B cell (primary cell): ENCODE measurements around the gene CPM. TPM values are rescaled to one million over a fixed set of nuclear protein-coding genes. Genes with fewer than 3 reads are reported as not detected.

Source experiments
- ATAC-seq: fragments of 200-7000 bp; cut with Tn5 transposase; one replicate; pipeline ENCODE4 v1.10.0; 2021; ENCODE audit warnings: low read depth, mild to moderate bottlenecking, moderate number of reproducible peaks, moderate library complexity
- CTCF ChIA-PET: fragments of 350-600 bp; sonication (Branson Sonifier 250); formaldehyde crosslinking; loops from one replicate; lab custom pipeline; 2021; ENCODE audit warnings: antibody characterized with exemption, inconsistent platforms; lab: Charles Lee
- POLR2A ChIA-PET: fragments of 350-600 bp; sonication (Branson Sonifier 250); formaldehyde crosslinking; loops from one replicate; lab custom pipeline; 2021; ENCODE audit warnings: antibody characterized with exemption; lab: Charles Lee
- DNase-seq: peaks from one replicate; pipeline ENCODE4 v3.0.0; 2013
- H2AFZ ChIP-seq: 2 replicates; pipeline ENCODE4 v1.6.1; 2012; ENCODE audit warnings: mild to moderate bottlenecking, low read depth, low read length; ENCODE audit not compliant: insufficient read depth, poor library complexity, severe bottlenecking
- H3K27ac ChIP-seq, 2 donors: 1 replicate in 1 of 2; 2 replicates in 1 of 2; pipeline ENCODE4 v1.5.1; 2012 to 2013; ENCODE audit warnings: low read length in 2 of 2, mild to moderate bottlenecking in 2 of 2, moderate library complexity in 1 of 2
- H3K27me3 ChIP-seq, 4 experiments: fragments of 200-600 bp in 1 of 4; sonication (generic) in 1 of 4; replicated peaks in 1 of 4; 1 replicate in 2 of 4; 2 replicates in 2 of 4; pipeline versions ENCODE4 v1.6.1 to v1.7.0; 2013 to 2016; ENCODE audit warnings: low read length in 3 of 4, mild to moderate bottlenecking in 2 of 4, mixed read lengths in 1 of 4, moderate library complexity in 1 of 4; ENCODE audit not compliant: insufficient read depth in 4 of 4, control insufficient read depth in 3 of 4; ENCODE audit errors: control extremely low read depth in 1 of 4
- H3K36me3 ChIP-seq, 2 experiments: replicated peaks in 1 of 2; 1 replicate in 1 of 2; 2 replicates in 1 of 2; pipeline versions ENCODE4 v1.6.1 to v1.7.1; 2013; ENCODE audit warnings: low read length in 1 of 2; ENCODE audit not compliant: insufficient read depth in 2 of 2, control insufficient read depth in 1 of 2; ENCODE audit errors: control extremely low read depth in 1 of 2, extremely low read depth in 1 of 2
- H3K4me1 ChIP-seq, 2 donors: fragments of 200-600 bp in 1 of 2; sonication (generic) in 1 of 2; 1 replicate in 1 of 2; 2 replicates in 1 of 2; pipeline versions ENCODE4 v1.5.1 to v1.6.1; 2013 to 2017; ENCODE audit warnings: low read length in 2 of 2; ENCODE audit not compliant: control insufficient read depth in 2 of 2, insufficient read depth in 2 of 2
- H3K4me2 ChIP-seq: replicated peaks from 2 replicates; pipeline ENCODE3; 2012; ENCODE audit warnings: mild to moderate bottlenecking, low read depth, low read length; ENCODE audit not compliant: poor library complexity, severe bottlenecking
- H3K4me3 ChIP-seq, 5 experiments: fragments of 200-600 bp in 1 of 5; sonication (generic) in 1 of 5; 1 replicate in 3 of 5; 2 replicates in 2 of 5; pipeline versions ENCODE4 v1.5.1 to v1.7.0; 2011 to 2016; ENCODE audit warnings: low read length in 4 of 5, mild to moderate bottlenecking in 4 of 5, low read depth in 2 of 5, control low read depth in 1 of 5, moderate library complexity in 1 of 5; ENCODE audit not compliant: insufficient read depth in 1 of 5; ENCODE audit errors: control extremely low read depth in 1 of 5, extremely low read depth in 1 of 5
- H3K79me2 ChIP-seq: fragments of 200-600 bp; sonication (generic); one replicate; pipeline ENCODE4 v1.6.0; 2016; ENCODE audit warnings: low read length; ENCODE audit not compliant: control insufficient read depth, insufficient read depth
- H3K9ac ChIP-seq: fragments of 200-600 bp; sonication (generic); 2 replicates; pipeline ENCODE4 v1.6.1; 2017; ENCODE audit warnings: mild to moderate bottlenecking, low read length, moderate library complexity
- H3K9me3 ChIP-seq, 3 donors: one replicate each; pipeline versions ENCODE4 v1.6.1 to v1.7.1; 2013; ENCODE audit warnings: low read length in 2 of 3; ENCODE audit not compliant: control insufficient read depth in 2 of 3, insufficient read depth in 1 of 3; ENCODE audit errors: control extremely low read depth in 1 of 3
- H4K20me1 ChIP-seq: 2 replicates; pipeline ENCODE4 v1.6.0; 2012; ENCODE audit warnings: mild to moderate bottlenecking, low read length; ENCODE audit not compliant: insufficient read depth, control insufficient read depth, poor library complexity, severe bottlenecking
- H3K27ac Mint-ChIP-seq: one replicate; pipeline ENCODE4 v1.8.0; 2021; ENCODE audit warnings: mixed read lengths
- H3K27me3 Mint-ChIP-seq: one replicate; pipeline ENCODE4 v1.8.0; 2021; ENCODE audit warnings: mixed read lengths
- H3K4me1 Mint-ChIP-seq: one replicate; pipeline ENCODE4 v1.8.0; 2021; ENCODE audit warnings: mixed read lengths
- H3K4me3 Mint-ChIP-seq: one replicate; pipeline ENCODE4 v1.8.0; 2021; ENCODE audit warnings: mixed read lengths
- H3K9me3 Mint-ChIP-seq: one replicate; pipeline ENCODE4 v1.8.0; 2022; ENCODE audit warnings: mixed read lengths; ENCODE audit not compliant: insufficient read depth
- EZH2 ChIP-seq: IDR thresholded peaks from 2 replicates; pipeline ENCODE4 v1.6.1; 2012; ENCODE audit warnings: borderline replicate concordance, low read depth, mild to moderate bottlenecking, moderate library complexity, low read length; ENCODE audit not compliant: insufficient read depth, poor library complexity, severe bottlenecking
- WGBS: methylation state at CpG from one replicate; pipeline ENCODE4 v1.1.5; 2013; ENCODE audit warnings: missing lambda C conversion rate; ENCODE audit not compliant: insufficient coverage; 5-methylcytosine and 5-hydroxymethylcytosine counted together
- intact Hi-C: fragments of 100-400 bp; cut with micrococcal nuclease; formaldehyde crosslinking; loops from one replicate; pipeline ENCODE4 v1.10.0; 2022
- polyA plus RNA-seq: library from polyadenylated mRNA; depleted of rRNA; stranded (reverse); fragments of >200 nt; gene quantifications from 2 replicates; pipeline ENCODE4 v1.2.3, GENCODE V29; 2012
- total RNA-seq, 2 donors: library from RNA; stranded (reverse); fragments of 120-200 nt in 1 of 2; gene quantifications; 1 replicate in 1 of 2; 2 replicates in 1 of 2; pipeline versions ENCODE4 v1.2.3 to v1.2.4, GENCODE V29; 2013 to 2022
- TF ChIP-seq, protein P1 (sequence below): fragments of 200-600 bp; IDR thresholded peaks from one replicate; pipeline ENCODE4 v1.8.0; 2022; ENCODE audit warnings: antibody characterized with exemption, mild to moderate bottlenecking

Gene CPM
- total and polyA plus RNA-seq, 2 donors (not counting 1 experiment from before 2014, with no cell fraction given), result 1.2 to 5.0 TPM

DNA sequence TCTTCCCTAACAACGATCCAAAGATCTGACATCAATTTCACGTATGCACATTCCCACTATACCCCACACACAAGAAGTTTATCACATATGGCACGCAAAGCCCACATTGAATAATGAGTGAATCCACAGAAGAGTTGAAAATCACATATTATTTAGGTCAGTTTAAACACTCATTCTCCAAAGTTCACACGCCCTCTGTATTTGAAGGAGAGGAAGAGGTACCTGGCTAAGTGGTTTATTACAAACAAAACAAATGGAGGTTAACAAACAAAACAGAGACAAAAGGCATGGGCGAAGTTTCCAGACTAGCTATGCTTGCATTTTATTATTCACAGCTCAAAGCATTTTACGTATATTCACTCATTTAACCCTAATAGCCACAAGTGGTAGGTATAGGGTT lies 41.8 kb downstream of the CPM start:
- ChIA-PET POLR2A (no interaction called here), CTCF (interaction anchor here (0.9 kb wide), 1 partner anchor 11 kb away, joined by 4 read pairs; no protein-coding TSS in a partner anchor)
- Histone ChIP-seq H3K27me3 (no peaks in the 10 kb centered on the region), H3K4me2 (no peak overlapping the region), H3K27ac (no peak overlapping the region), H2AFZ (no peak overlapping the region), H3K79me2 (peaks cover 10% of the 10 kb centered on the region), H3K9ac (no peak overlapping the region), H3K4me3 (no peak overlapping the region), H3K9me3 (no peaks in the 10 kb centered on the region), H3K36me3 (no peaks in the 10 kb centered on the region), H4K20me1 (no peaks in the 10 kb centered on the region), H3K4me1 (peaks cover 24 to 25% of the 10 kb centered on the region in 2 donors)
- no peak for TF ChIP-seq EZH2
- TF ChIP-seq, protein P1, sequence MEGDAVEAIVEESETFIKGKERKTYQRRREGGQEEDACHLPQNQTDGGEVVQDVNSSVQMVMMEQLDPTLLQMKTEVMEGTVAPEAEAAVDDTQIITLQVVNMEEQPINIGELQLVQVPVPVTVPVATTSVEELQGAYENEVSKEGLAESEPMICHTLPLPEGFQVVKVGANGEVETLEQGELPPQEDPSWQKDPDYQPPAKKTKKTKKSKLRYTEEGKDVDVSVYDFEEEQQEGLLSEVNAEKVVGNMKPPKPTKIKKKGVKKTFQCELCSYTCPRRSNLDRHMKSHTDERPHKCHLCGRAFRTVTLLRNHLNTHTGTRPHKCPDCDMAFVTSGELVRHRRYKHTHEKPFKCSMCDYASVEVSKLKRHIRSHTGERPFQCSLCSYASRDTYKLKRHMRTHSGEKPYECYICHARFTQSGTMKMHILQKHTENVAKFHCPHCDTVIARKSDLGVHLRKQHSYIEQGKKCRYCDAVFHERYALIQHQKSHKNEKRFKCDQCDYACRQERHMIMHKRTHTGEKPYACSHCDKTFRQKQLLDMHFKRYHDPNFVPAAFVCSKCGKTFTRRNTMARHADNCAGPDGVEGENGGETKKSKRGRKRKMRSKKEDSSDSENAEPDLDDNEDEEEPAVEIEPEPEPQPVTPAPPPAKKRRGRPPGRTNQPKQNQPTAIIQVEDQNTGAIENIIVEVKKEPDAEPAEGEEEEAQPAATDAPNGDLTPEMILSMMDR, result no peak
- no CpG with 5 or more reads among the region's 6 CpGs for WGBS
- intact Hi-C loops, result no loop called here
- Mint-ChIP-seq H3K9me3 (no peaks in the 10 kb centered on the region), H3K4me1 (peaks cover 35% of the 10 kb centered on the region), H3K27ac (no peak overlapping the region), H3K27me3 (no peaks in the 10 kb centered on the region), H3K4me3 (no peak overlapping the region)
- DNase-seq (no peak), ATAC-seq (no peak)

DNA sequence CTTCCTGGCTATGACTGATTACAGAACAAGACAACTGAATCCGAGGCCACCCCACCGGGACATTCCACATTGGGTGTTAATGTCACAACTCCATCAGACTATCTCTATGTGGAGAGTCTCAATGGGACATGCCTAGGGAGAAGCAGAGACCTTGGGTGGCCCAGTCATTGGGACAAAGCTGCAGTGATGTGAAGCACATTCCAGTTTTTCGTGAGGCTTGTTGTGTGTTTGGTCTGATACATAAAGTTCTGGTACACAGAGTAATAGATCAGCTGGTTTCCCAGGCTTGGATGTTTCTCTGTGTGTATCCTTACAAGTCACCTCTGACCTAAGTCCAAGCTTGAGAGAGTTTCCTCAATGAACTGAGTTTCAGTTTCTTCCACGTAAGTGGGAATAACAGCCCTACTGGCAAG lies 42.3 kb downstream of the CPM start:
- no peak for TF ChIP-seq EZH2
- TF ChIP-seq, protein P1, result no peak
- ChIA-PET CTCF (no interaction called here), POLR2A (no interaction called here)
- Mint-ChIP-seq H3K9me3 (no peaks in the 10 kb centered on the region), H3K4me1 (peaks cover 30% of the 10 kb centered on the region), H3K27ac (no peak overlapping the region), H3K4me3 (no peak overlapping the region), H3K27me3 (no peaks in the 10 kb centered on the region)
- H2AFZ ChIP-seq, result no peak overlapping the region
- intact Hi-C loops, result no loop called here
- H3K27ac ChIP-seq, result no peak overlapping the region
- H3K36me3 ChIP-seq, result no peaks in the 10 kb centered on the region
- H3K27me3 ChIP-seq, result no peaks in the 10 kb centered on the region
- H4K20me1 ChIP-seq, result no peaks in the 10 kb centered on the region
- WGBS, result 90% methylated on average over 2 of the region's 4 CpGs
- H3K79me2 ChIP-seq, result peaks cover 8% of the 10 kb centered on the region
- ATAC-seq (no peak), DNase-seq (no peak)
- no peaks in the 10 kb centered on the region for H3K9me3 ChIP-seq
- H3K4me2 ChIP-seq, result no peak overlapping the region
- H3K4me3 ChIP-seq, result no peak overlapping the region
- H3K9ac ChIP-seq, result no peak overlapping the region
- peaks cover 19 to 21% of the 10 kb centered on the region in 2 donors for H3K4me1 ChIP-seq
